Sigmoid colon (tissue), 7 donors: ENCODE measurements around the gene LEMD2. TPM values are rescaled to one million over a fixed set of nuclear protein-coding genes. Genes with fewer than 3 reads are reported as not detected.

ENCODE experiments used
- DNase-seq: peaks from one replicate; pipeline ENCODE4 v3.0.0-alpha.2; 2019
- H3K27ac ChIP-seq, 4 donors: fragments of 200-600 bp; sonication (generic); one replicate each; pipeline ENCODE4 v1.5.1; 2016 to 2019; ENCODE audit warnings: mild to moderate bottlenecking in 1 of 4
- H3K27me3 ChIP-seq, 3 donors: fragments of 200-600 bp; sonication (generic); one replicate each; pipeline ENCODE4 v1.5.1; 2019; ENCODE audit warnings: mild to moderate bottlenecking in 1 of 3
- H3K36me3 ChIP-seq, 4 donors: fragments of 200-600 bp; sonication (generic); one replicate each; pipeline ENCODE4 v1.5.1; 2016 to 2019
- H3K4me1 ChIP-seq, 4 donors: fragments of 200-600 bp; sonication (generic); one replicate each; pipeline ENCODE4 v1.5.1; 2017 to 2019
- H3K4me3 ChIP-seq, 4 donors: fragments of 200-600 bp; sonication (generic); one replicate each; pipeline ENCODE4 v1.5.1; 2017 to 2019; ENCODE audit warnings: mild to moderate bottlenecking in 2 of 4, moderate library complexity in 1 of 4
- H3K9me3 ChIP-seq, 4 donors: fragments of 200-600 bp in 3 of 4; sonication (generic) in 3 of 4; one replicate each; pipeline versions ENCODE4 v1.5.1 to v1.6.1; 2013 to 2019
- CTCF ChIP-seq, 4 experiments: fragments of 450-650 bp in 3 of 4; fragments of 200-600 bp in 1 of 4; IDR thresholded peaks; one replicate each; pipeline ENCODE4 v1.5.1; 2016 to 2019; ENCODE audit warnings: antibody characterized with exemption in 4 of 4, mild to moderate bottlenecking in 3 of 4, moderate library complexity in 2 of 4
- EP300 ChIP-seq, 4 donors: sonication (generic); formaldehyde crosslinking; IDR thresholded peaks; one replicate each; pipeline ENCODE4 v1.6.1; 2017; ENCODE audit warnings: antibody characterized with exemption in 4 of 4
- POLR2A ChIP-seq, 2 donors: fragments of 450-650 bp; IDR thresholded peaks; one replicate each; pipeline ENCODE4 v1.6.1; 2016; ENCODE audit warnings: antibody characterized with exemption in 2 of 2, mild to moderate bottlenecking in 2 of 2, moderate library complexity in 2 of 2
- POLR2AphosphoS5 ChIP-seq, 4 donors: sonication (generic); formaldehyde crosslinking; IDR thresholded peaks; one replicate each; pipeline ENCODE4 v1.6.1; 2017; ENCODE audit warnings: antibody characterized with exemption in 4 of 4
- WGBS, 2 donors: extraction: QIAGEN DNeasy Blood & Tissue Kit; methylation state at CpG; one replicate each; pipeline ENCODE4 v1.1.7; 2013; 5-methylcytosine and 5-hydroxymethylcytosine counted together
- intact Hi-C: fragments of 100-400 bp; cut with DNase I; formaldehyde crosslinking; loops from one replicate; pipeline ENCODE4 v1.15.1; 2023
- polyA plus RNA-seq, 3 donors: library from polyadenylated mRNA; stranded (reverse); fragments of 200-250 nt; gene quantifications; one replicate each; pipeline ENCODE4 v1.2.3, GENCODE V29; 2013
- total RNA-seq, 4 donors: library from RNA; depleted of rRNA; stranded (reverse); fragments of >200 nt; gene quantifications; one replicate each; pipeline ENCODE4 v1.1.0, GENCODE V29; 2016
- donor health status: healthy with polysubstance abuse.
- donor health status: Bipolar disorder and iron deficiency.
- donor health status: healthy.

LEMD2 gene
- total and polyA plus RNA-seq, 7 donors: 17.6 to 71.6 (median 38.3) TPM

GRCh38 chr6:33824461-33825154 is 35.7 kb upstream of the LEMD2 start:
- Histone ChIP-seq H3K36me3 (no peaks in the 10 kb centered on the region), H3K27ac (no peak overlapping the region), H3K9me3 (no peaks in the 10 kb centered on the region), H3K4me3 (no peak overlapping the region), H3K4me1 (peaks cover 0 to 20% (median 12%) of the 10 kb centered on the region in 4 donors), H3K27me3 (peaks cover 0 to 7% (median 0%) of the 10 kb centered on the region in 3 donors)
- WGBS, 2 donors: 21 to 66% methylated on average over 15 of the region's 15 CpGs
- intact Hi-C loops: loop anchor here (5.0 kb wide), 1 partner anchor 37 kb away; the partner anchor contains the start of gene LEMD2
- DNase-seq: no peak
- no peak for TF ChIP-seq POLR2AphosphoS5 (IDR thresholded peaks at IDR 0.05)
- no peak for TF ChIP-seq POLR2A (IDR thresholded peaks at IDR 0.05)
- no peak for TF ChIP-seq CTCF (IDR thresholded peaks at IDR 0.05)
- no peak for TF ChIP-seq EP300 (IDR thresholded peaks at IDR 0.05)

GRCh38 chr6:33823806-33824205 is 34.9 kb upstream of the LEMD2 start:
- Histone ChIP-seq H3K4me3 (no peak overlapping the region), H3K36me3 (no peaks in the 10 kb centered on the region), H3K27me3 (peaks cover 0 to 7% (median 0%) of the 10 kb centered on the region in 3 donors), H3K27ac (no peak overlapping the region), H3K4me1 (peaks cover 0 to 14% (median 10%) of the 10 kb centered on the region in 4 donors), H3K9me3 (no peaks in the 10 kb centered on the region)
- WGBS, 2 donors: 94 to 95% methylated on average over 2 of the region's 2 CpGs
- TF ChIP-seq EP300 (IDR thresholded peaks at IDR 0.05): no peak
- TF ChIP-seq POLR2A (IDR thresholded peaks at IDR 0.05): no peak
- TF ChIP-seq POLR2AphosphoS5 (IDR thresholded peaks at IDR 0.05): no peak
- no peak for TF ChIP-seq CTCF (IDR thresholded peaks at IDR 0.05)
- DNase-seq: no peak
- intact Hi-C loops: no loop called here

GRCh38 chr6:33822575-33823395 is 33.9 kb upstream of the LEMD2 start:
- DNase-seq: no peak
- Histone ChIP-seq H3K36me3 (no peaks in the 10 kb centered on the region), H3K27ac (no peak overlapping the region), H3K9me3 (no peaks in the 10 kb centered on the region), H3K4me3 (no peak overlapping the region), H3K4me1 (peaks cover 0 to 4% (median 2%) of the 10 kb centered on the region in 4 donors), H3K27me3 (peaks cover 0 to 7% (median 0%) of the 10 kb centered on the region in 3 donors)
- TF ChIP-seq EP300 (IDR thresholded peaks at IDR 0.05) (no peak), POLR2A (IDR thresholded peaks at IDR 0.05) (no peak), POLR2AphosphoS5 (IDR thresholded peaks at IDR 0.05) (no peak)
- WGBS, 2 donors: 60 to 70% methylated on average over 10 of the region's 10 CpGs
- intact Hi-C loops: no loop called here

GRCh38 chr6:33820784-33821520 is 32.0 kb upstream of the LEMD2 start:
- H3K27me3 ChIP-seq: peaks cover 0 to 7% (median 0%) of the 10 kb centered on the region in 3 donors
- no peaks in the 10 kb centered on the region for H3K9me3 ChIP-seq
- no peaks in the 10 kb centered on the region for H3K4me1 ChIP-seq
- WGBS, 2 donors: 58 to 76% methylated on average over 7 of the region's 7 CpGs
- no peak for DNase-seq
- no peak for TF ChIP-seq CTCF (IDR thresholded peaks at IDR 0.05)
- TF ChIP-seq POLR2AphosphoS5 (IDR thresholded peaks at IDR 0.05): no peak
- TF ChIP-seq POLR2A (IDR thresholded peaks at IDR 0.05): no peak
- no peak for TF ChIP-seq EP300 (IDR thresholded peaks at IDR 0.05)
- H3K36me3 ChIP-seq: no peaks in the 10 kb centered on the region
- no peak overlapping the region for H3K4me3 ChIP-seq
- no peak overlapping the region for H3K27ac ChIP-seq
- intact Hi-C loops: no loop called here
